Smooth muscle cell (in vitro differentiated cells): ENCODE results near the gene EPHA4. TPM values are rescaled to one million over a fixed set of nuclear protein-coding genes. Genes with fewer than 3 reads are reported as not detected.

Source experiments
- DNase-seq: peaks from one replicate; lab custom pipeline; 2025; ENCODE audit not compliant: unreplicated experiment; lab: John Stamatoyannopoulos, UW
- H2AFZ ChIP-seq: fragments of 200-600 bp; sonication (generic); 2 replicates; pipeline ENCODE4 v1.6.0; 2016; ENCODE audit warnings: antibody characterized with exemption, low read depth, mild to moderate bottlenecking
- H3F3A ChIP-seq: fragments of 200-600 bp; sonication (generic); 2 replicates; pipeline ENCODE4 v1.6.0; 2017; ENCODE audit warnings: antibody characterized with exemption, low read depth
- H3K27ac ChIP-seq: fragments of 200-600 bp; sonication (generic); 2 replicates; pipeline ENCODE4 v1.5.1; 2016; ENCODE audit warnings: low read depth, mild to moderate bottlenecking
- H3K27me3 ChIP-seq: fragments of 200-600 bp; sonication (generic); 2 replicates; pipeline ENCODE4 v1.6.1; 2016; ENCODE audit warnings: low read depth, mild to moderate bottlenecking
- H3K36me3 ChIP-seq: fragments of 200-600 bp; sonication (generic); 2 replicates; pipeline ENCODE4 v1.5.1; 2016; ENCODE audit warnings: low read depth
- H3K4me1 ChIP-seq: fragments of 200-600 bp; sonication (generic); 2 replicates; pipeline ENCODE4 v1.5.1; 2016; ENCODE audit warnings: low read depth
- H3K4me2 ChIP-seq: fragments of 200-600 bp; sonication (generic); 2 replicates; pipeline ENCODE4 v1.6.0; 2016; ENCODE audit warnings: mild to moderate bottlenecking
- H3K4me3 ChIP-seq: fragments of 200-600 bp; sonication (generic); 2 replicates; pipeline ENCODE4 v1.5.1; 2016; ENCODE audit warnings: mild to moderate bottlenecking
- H3K79me2 ChIP-seq: fragments of 200-600 bp; sonication (generic); 2 replicates; pipeline ENCODE4 v1.6.0; 2016; ENCODE audit warnings: low read depth, mild to moderate bottlenecking
- H3K9ac ChIP-seq: fragments of 200-600 bp; sonication (generic); 2 replicates; pipeline ENCODE4 v1.6.0; 2016; ENCODE audit warnings: low read depth
- H3K9me3 ChIP-seq: fragments of 200-600 bp; sonication (generic); replicated peaks from 2 replicates; pipeline ENCODE4 v1.5.1; 2016; ENCODE audit warnings: low read depth
- H4K20me1 ChIP-seq: fragments of 200-600 bp; sonication (generic); 2 replicates; pipeline ENCODE4 v1.6.0; 2016; ENCODE audit warnings: low read depth
- CTCF ChIP-seq: fragments of 200-600 bp; sonication (generic); IDR thresholded peaks from 2 replicates; pipeline ENCODE4 v1.5.1; 2017; ENCODE audit warnings: borderline replicate concordance, mild to moderate bottlenecking, antibody characterized with exemption; ENCODE audit not compliant: insufficient read depth, poor library complexity, severe bottlenecking
- WGBS: methylation state at CpG from one replicate; pipeline ENCODE4 v1.1.7; 2016; ENCODE audit warnings: low lambda C conversion rate; 5-methylcytosine and 5-hydroxymethylcytosine counted together
- polyA plus RNA-seq: library from polyadenylated mRNA; unstranded; fragments of >200 nt; fragmentation: Nextera tagmentation; extraction: Ambion mirVana; gene quantifications from 2 replicates; pipeline ENCODE4 v1.2.1, GENCODE V29; 2016
- total RNA-seq: library from RNA; depleted of rRNA; stranded (reverse); fragments of >200 nt; gene quantifications from 2 replicates; pipeline ENCODE4 v1.2.3, GENCODE V29; 2014

The EPHA4 gene
- total and polyA plus RNA-seq, 2 experiments from 2014 or later: 2.8 to 48.3 TPM

GRCh38 chr2:221484761-221485502 is 87.2 kb downstream of the EPHA4 start:
- no peak overlapping the region for H3K27ac ChIP-seq
- H2AFZ ChIP-seq: no peak overlapping the region
- no peaks in the 10 kb centered on the region for H3K4me1 ChIP-seq
- H3F3A ChIP-seq: no peaks in the 10 kb centered on the region
- H3K4me3 ChIP-seq: no peak overlapping the region
- H3K9ac ChIP-seq: no peak overlapping the region
- no peaks in the 10 kb centered on the region for H3K36me3 ChIP-seq
- no peak for DNase-seq
- TF ChIP-seq CTCF: no peak
- H3K27me3 ChIP-seq: peaks cover 57% of the 10 kb centered on the region
- 94% methylated on average over 8 of the region's 8 CpGs for WGBS
- H3K9me3 ChIP-seq: no peaks in the 10 kb centered on the region
- no peak overlapping the region for H3K4me2 ChIP-seq
- H3K79me2 ChIP-seq: no peaks in the 10 kb centered on the region
- H4K20me1 ChIP-seq: no peaks in the 10 kb centered on the region

GRCh38 chr2:221482666-221483455 is 89.2 kb downstream of the EPHA4 start:
- H3F3A ChIP-seq: no peaks in the 10 kb centered on the region
- no peak overlapping the region for H2AFZ ChIP-seq
- no peak overlapping the region for H3K9ac ChIP-seq
- no peaks in the 10 kb centered on the region for H3K79me2 ChIP-seq
- 83% methylated on average over 12 of the region's 12 CpGs for WGBS
- H3K9me3 ChIP-seq: no peaks in the 10 kb centered on the region
- peaks cover 46% of the 10 kb centered on the region for H3K27me3 ChIP-seq
- no peak for DNase-seq
- H3K4me1 ChIP-seq: peaks cover 16% of the 10 kb centered on the region
- H3K4me2 ChIP-seq: no peak overlapping the region
- no peak overlapping the region for H3K27ac ChIP-seq
- H3K36me3 ChIP-seq: no peaks in the 10 kb centered on the region
- TF ChIP-seq CTCF: no peak
- H3K4me3 ChIP-seq: no peak overlapping the region
- no peaks in the 10 kb centered on the region for H4K20me1 ChIP-seq

- Histone ChIP-seq H3K4me3 (no peak overlapping the region), H3K79me2 (no peaks in the 10 kb centered on the region), H2AFZ (no peak overlapping the region), H3K4me1 (peaks cover 16% of the 10 kb centered on the region), H3K27me3 (peaks cover 28% of the 10 kb centered on the region), H3K36me3 (no peaks in the 10 kb centered on the region), H3K9ac (no peak overlapping the region), H3K27ac (no peak overlapping the region), H3F3A (no peaks in the 10 kb centered on the region), H3K4me2 (no peak overlapping the region), H3K9me3 (no peaks in the 10 kb centered on the region), H4K20me1 (no peaks in the 10 kb centered on the region)
- no peak for TF ChIP-seq CTCF
- DNase-seq: no peak
- 98% methylated on average over 3 of the region's 3 CpGs for WGBS
Observed at GRCh38 chr2:221480821-221481220, 91.3 kb downstream of the EPHA4 start.
